Transverse colon (tissue), 4 donors: ENCODE measurements around the gene PRPF8.

Experiments
- CTCF ChIP-seq, 5 experiments: fragments of 200-600 bp in 3 of 5; fragments of 450-650 bp in 2 of 5; sonication (generic) in 3 of 5; IDR thresholded peaks; 1 replicate in 2 of 5; 2 replicates in 3 of 5; pipeline ENCODE4 v1.5.1; 2016 to 2017; ENCODE audit warnings: antibody characterized with exemption in 5 of 5, inconsistent platforms in 3 of 5, mild to moderate bottlenecking in 2 of 5, moderate library complexity in 1 of 5
- POLR2A ChIP-seq: fragments of 450-650 bp; IDR thresholded peaks from one replicate; pipeline ENCODE4 v1.6.1; 2016; ENCODE audit warnings: antibody characterized with exemption, mild to moderate bottlenecking, moderate library complexity
- POLR2AphosphoS5 ChIP-seq, 3 donors: sonication (generic); formaldehyde crosslinking; IDR thresholded peaks; one replicate each; pipeline ENCODE4 v1.6.1; 2016; ENCODE audit warnings: antibody characterized with exemption in 3 of 3

GRCh38 chr17:1720856-1721386, 36.3 kb upstream of the PRPF8 start:
- TF ChIP-seq POLR2AphosphoS5 (IDR thresholded peaks at IDR 0.05), result no peak
- TF ChIP-seq POLR2A, result no peak
- peak; percentile 95 to 99 (median 98) for TF ChIP-seq CTCF (IDR thresholded peaks at IDR 0.05)
